DMS 273 treated with DMSO at 0.1 percent for 48 hours (cell line): ENCODE data around the gene AMOTL2.

Source experiments
- DNase-seq: peaks from one replicate; lab custom pipeline; 2025; lab: John Stamatoyannopoulos, UW

The AMOTL2 gene

GRCh38 chr3:134378818-134379217 is 4.6 kb upstream of the AMOTL2 start:
- DNase-seq = no peak

- DNase-seq = no peak
Observed at GRCh38 chr3:134378384-134378783, 4.1 kb upstream of the AMOTL2 start.

- DNase-seq = no peak
Observed at GRCh38 chr3:134377896-134378295, 3.6 kb upstream of the AMOTL2 start.

DNA sequence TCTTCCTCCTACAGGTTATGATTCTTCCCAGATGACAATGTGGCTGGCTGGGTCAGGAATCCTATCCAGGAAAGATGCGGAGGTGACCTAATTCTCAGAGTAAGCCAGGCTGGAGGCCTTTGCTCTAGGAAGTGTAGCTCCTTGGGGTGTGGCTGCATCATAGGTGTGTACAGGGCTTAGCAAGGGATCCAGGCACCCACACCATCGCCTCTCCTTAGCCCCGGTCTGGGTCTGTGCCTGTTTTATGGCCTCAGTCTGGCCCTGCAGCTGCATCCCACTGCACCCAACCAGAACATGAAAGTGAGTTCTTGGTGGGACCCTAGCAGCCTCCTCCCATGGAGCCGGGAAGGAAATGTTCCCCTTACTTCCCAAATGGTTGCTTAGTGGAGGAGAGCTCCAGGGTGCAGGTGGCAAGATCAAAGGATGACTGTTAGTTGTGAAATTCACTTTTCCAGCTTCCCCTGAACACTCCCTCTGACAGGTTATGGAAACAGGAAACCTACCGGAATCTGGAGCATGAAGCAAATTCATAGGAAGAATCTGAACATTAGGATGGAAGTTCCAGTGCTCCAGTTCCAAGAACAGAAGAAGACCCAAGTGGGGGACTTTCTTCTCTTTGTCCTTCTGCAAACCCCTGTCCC is 2.7 kb upstream of the AMOTL2 start:
- no peak for DNase-seq

DNA sequence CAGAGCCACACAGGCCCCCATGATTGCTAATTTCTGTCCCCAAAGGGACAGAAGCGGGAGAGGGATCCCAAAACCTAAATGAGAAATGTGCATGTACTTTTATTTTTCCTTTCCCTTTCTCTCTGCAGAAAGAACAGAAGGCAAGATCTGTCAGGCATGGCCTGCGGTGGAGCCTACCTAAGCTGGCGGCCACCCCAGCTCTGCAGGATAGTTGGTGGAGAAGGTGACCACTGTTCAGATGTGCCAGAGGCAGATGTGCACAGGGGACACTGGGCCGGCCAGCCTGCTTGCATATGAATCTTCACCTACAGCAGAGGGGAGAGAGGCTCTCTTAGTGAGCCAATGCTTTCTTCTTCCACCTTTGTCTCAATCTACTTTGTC is 2.1 kb upstream of the AMOTL2 start:
- DNase-seq = no peak

DNA sequence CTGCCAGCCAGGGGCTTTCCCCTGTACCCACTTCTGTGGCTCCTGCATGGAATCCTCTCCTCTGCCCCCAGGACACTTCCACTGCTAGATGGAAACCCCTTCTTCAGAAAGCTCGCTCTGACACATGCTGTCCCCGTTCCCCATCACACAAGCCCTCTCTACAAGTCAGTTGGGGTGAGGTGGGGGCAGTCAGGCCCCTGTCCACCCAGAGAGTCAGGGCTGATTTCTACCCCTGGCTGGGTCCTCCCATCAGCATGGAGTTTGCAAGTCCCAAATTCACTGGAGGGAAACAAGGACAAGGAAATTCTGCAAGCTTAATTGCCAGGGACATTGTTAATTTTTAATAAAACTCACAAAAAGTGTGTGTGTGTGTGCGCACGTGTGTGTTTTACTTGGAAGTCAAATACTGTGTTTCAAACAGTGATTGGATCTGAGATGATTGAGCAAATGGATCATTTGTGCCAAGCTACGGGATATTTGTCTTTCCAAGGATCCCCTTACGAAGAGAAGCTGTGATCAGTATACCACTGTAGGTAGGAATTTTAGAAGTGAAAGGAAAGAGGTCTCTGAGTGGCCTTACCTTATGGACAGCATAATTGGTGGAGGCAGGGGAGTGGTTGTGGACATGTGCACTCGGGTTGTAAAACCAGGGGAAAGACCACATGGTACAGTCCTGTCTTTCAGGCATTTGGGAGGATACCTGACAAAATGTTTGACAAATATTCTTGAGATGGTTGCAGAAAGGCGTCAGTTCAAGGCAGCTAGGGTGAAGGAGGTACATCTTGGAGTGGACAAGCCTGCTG is 1.5 kb upstream of the AMOTL2 start:
- DNase-seq = no peak

GRCh38 chr3:134374791-134375581 is 739 bp upstream of the AMOTL2 start:
- DNase-seq = no peak

GRCh38 chr3:134373271-134374104 is 759 bp downstream of the AMOTL2 start:
- peak; percentile 49 for DNase-seq

DNA sequence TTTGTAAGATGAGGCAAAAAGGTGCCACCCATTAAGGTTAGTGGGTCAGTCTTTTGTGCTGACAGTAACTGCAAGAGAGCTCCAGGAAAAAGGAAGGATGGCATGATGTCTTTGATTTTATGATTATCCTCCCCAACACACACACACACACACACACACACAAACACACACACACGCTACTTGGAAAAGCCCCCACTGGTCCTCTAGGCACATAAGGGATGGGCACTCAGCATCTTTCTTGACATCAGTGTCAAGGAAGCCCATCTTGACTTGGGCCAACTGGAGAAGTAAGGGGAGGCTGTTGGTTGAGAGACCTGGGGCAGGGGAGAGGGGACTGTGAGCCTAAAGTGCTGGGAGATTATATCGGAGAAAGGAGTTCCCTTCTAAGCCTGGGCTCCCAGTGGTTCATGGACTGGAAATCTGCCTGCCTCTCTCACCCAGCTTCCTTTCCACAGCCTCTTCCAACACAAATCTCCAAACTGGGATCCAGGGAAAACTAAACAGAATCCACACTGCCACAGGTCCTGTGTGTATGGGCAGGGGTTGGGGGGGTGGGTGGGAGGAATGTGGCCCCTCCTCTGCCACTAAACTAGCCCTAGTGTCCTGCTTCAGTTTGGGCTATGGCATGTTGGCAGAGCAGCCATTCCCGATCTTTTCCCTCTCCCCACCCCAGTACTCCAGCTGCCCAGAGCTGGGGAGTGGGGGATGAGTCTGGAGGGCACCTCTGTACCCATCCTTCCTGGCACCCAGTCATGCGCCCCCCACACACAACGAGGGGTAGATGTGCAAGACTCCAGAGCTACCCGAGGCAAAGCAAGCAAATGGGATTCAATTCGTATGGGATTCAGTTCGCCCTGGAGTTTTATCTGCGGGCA is 1.6 kb downstream of the AMOTL2 start:
- no peak for DNase-seq

- no peak for DNase-seq
Observed at GRCh38 chr3:134371542-134372324, 2.5 kb downstream of the AMOTL2 start.

DNA sequence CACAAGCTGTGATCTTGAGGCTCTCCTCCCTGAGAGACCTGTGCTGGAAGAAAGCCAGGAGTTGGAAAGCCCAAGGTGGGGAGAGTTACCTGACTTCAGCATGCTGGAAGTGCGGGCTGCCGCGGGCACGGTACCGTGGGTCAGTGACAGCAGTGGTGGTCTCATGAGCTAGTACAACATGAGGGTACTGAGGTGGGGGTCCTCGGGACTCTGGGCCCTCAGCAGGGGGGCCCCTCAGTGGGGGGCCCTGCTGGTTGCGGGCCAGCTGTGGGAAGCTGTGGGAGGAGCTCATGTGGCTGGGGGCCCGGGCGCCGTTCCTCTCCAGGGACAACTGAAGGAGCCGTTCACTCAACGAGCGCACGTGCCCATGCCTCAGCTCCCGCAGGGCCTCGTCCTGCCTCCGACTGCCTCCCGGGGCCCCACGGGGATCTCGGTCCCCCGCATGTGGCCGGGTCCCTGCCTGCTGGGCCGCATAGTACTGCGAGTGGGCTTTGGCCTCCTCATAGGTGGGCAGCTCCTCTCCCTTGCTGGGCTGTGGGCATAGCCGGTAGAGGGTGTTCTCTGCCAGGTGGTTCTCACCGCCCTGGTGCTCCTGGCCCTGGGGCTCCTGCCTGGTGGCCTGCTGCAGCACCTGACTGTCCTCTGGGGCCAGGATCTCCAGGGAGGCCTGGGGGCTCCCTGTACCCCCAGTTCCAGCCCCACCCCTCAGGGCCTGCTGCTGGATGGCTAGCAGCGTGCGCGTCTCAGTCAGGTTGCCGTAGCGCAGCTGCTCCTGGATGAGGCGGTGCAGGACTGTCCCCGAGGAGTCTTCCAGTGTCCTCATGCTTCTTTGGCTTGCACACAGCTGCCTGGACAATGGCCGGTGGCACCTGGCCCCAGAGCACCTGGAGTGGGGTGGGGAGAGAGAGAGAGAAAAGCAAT is 3.4 kb downstream of the AMOTL2 start:
- DNase-seq = no peak

DNA sequence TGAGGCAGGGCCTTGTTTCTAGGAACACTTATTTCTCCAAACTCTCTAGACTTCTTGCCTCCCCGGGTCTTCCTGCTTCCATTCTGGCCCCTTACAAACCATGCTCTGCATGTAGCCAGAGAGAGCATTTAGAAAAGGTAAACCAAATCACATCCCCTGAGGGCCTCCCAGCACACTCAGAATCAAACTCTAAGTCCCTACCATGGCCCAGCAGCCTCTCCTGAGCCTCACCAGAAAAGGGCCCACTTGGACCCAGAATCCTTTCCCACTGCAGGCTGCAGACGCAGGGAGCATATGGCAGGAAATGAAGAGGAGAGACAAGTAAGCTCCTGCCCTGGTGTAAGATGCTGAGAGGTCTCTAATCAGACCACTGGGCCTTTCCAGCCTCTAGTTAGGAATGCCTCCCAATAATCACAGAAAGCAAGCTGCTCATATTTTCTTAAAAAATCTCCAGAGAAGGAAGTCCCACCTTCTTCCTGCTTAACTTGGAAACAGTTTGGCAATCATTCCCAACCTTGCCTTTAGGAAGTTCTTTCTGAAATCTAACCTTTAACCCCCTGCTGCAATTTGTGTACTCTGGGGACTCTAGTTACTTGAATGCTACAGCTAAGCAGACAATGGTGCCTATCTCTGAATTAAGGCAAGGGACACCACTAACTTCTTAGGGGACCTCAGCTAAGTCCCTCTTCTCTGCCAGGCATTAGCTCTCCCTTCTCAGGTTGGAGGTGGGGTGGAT is 4.2 kb downstream of the AMOTL2 start:
- DNase-seq = no peak

- DNase-seq = no peak
Observed at GRCh38 chr3:134369231-134369741, 5.0 kb downstream of the AMOTL2 start.

DNA sequence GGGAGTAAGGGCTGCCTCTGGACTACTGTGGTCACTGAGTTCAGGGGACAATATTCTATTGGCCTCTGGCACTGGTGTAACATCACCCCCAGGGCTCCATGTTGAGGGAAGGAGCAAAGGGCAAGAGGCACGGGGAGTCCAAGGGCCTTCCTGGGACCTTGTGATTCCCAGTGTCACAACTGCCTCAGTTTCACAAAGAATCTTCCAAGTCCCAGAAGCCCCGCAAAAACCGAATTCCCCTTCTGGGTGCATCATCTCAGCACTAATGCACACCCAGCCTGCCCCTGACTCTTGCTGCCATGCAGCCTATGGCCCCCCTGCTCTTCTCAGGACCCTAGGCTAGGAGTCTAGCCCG is 5.5 kb downstream of the AMOTL2 start:
- DNase-seq = no peak

- DNase-seq = no peak
Observed at GRCh38 chr3:134367869-134368750, 6.1 kb downstream of the AMOTL2 start.

DNA sequence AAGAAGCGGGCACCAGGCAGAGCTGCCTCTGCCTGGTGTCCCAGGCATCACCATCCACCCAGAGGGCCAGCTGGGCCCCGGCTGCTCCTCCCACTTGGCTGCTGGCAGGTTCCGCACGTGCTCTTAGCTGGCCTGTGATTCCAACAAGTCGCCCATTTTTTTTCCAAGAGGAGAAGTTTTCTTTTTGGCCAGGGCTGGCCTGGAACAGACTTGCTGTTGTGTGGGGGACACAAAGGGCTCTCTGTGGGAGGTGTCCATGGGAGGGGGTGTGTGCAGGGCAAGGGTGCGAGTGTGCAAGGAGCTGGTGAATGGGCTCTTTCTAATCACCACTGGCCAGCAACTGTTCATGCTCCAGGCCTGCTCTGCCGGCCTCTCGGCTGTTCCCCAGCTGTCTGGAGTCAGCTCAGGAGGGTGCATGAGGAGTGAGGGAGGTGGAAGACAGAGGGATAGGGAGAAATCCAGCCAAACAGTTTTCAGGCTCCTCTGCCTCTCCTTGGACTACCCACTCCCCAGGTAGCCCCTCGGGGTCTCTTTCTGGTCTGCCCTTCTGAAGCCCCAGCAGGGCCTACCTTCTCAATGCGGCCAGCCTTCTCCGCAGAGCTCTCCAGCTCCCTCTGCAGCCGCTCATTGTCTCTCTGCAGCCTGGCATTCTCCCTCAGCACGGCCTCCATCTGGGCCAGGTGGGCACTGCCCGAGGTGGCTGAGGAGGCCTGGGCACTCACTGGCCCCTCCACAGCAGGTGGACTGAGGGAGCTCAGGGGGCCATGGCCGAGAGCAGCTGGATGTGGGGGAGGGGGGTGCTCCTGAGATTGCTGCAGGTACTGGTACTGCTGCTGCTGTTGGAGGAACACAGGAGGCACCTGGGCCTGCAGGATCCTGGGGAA is 7.1 kb downstream of the AMOTL2 start:
- no peak for DNase-seq
